ENCODE measurements around the gene AATK. TPM values are rescaled to one million over a fixed set of nuclear protein-coding genes. Genes with fewer than 3 reads are reported as not detected.

The AATK gene
- total and polyA plus RNA-seq, 10 donors, result 2.5 to 69.5 (median 20.1) TPM

DNA sequence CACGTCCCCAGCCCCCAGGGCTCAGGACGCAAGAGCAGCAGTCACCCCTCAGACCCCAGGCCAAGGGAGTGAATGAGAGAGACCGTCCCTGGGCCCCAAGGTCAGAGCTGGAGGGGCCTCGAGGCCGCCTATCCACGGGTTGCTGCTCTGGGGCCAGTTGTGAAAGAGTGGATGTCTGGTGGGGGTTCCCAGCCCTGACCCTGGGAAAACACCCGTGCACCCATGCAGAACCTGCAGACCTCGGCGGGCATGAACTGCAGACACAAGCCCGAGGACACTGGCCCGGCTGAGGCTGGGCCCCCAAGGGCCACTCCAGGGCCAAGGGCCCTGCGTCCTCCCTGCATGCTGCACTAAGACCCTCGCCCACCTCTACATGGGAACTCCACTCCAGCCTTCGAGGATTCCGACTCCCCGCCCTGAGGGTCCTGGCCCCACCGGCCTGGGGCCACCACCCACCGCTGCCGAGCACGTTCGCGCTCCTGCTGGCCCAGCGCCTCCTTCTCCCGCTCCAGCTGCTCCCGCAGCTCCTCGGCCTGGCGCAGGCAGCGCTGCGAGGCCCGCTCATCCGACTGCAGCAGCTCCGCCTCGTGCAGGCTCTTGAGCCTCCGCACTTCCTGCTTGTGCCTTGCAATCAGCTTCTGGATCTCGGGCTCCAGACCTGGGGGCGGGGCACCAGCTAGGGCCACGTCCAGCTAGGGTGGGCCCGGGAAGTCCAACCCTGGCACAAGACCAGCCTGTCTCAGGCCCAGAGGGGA, 27.6 kb upstream of the AATK start:
- H3K27ac ChIP-seq, result no peak overlapping the region
- WGBS, 5 donors, result 70 to 87% (median 81%) methylated on average over 31 to 38 of the region's 38 CpGs
- peaks cover 0 to 98% (median 19%) of the 10 kb centered on the region in 6 donors for H3K36me3 ChIP-seq
- no peaks in the 10 kb centered on the region for H3K9me3 ChIP-seq
- no peaks in the 10 kb centered on the region for H3K27me3 ChIP-seq (replicated peaks in 1 of 7)
- peaks cover 5 to 64% (median 46%) of the 10 kb centered on the region in 6 donors for H3K4me1 ChIP-seq
- intact Hi-C loops (cut with DNase I; ENCODE audit: low total_unique reads), result loop anchor here (10.0 kb wide), 1 partner anchor 49 kb away; no protein-coding TSS in a partner anchor
- no peak overlapping the region for H3K4me3 ChIP-seq
- TF ChIP-seq POLR2A (IDR thresholded peaks at IDR 0.05), result no peak
- TF ChIP-seq POLR2AphosphoS5 (IDR thresholded peaks at IDR 0.05), result peak in 2 of 3 donors; percentile 42 to 77
- DNase-seq, result no peak

DNA sequence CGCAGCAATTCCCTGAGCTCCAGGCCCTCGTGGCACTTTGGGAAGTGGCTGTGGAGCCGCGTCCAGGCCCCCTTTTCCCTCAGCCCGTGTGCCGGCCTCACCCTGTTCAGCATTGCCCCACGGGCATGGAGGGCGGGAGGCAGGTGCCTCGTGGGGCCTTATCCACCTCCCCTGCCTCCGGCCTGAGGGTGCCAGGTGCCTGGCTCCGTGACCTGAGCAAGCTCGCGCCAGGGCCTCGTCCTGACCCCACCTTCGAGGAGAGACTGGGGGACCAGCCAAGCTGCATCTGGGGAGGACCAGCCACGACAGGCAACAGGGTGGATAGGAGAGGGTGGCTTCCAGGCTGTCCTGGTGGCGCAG, 27.0 kb upstream of the AATK start:
- H3K36me3 ChIP-seq, result peaks cover 0 to 97% (median 19%) of the 10 kb centered on the region in 6 donors
- H3K9me3 ChIP-seq, result no peaks in the 10 kb centered on the region
- peaks cover 5 to 58% (median 41%) of the 10 kb centered on the region in 6 donors for H3K4me1 ChIP-seq
- WGBS, 5 donors, result 73 to 94% (median 83%) methylated on average over 6 to 17 of the region's 17 CpGs
- no peak overlapping the region for H3K4me3 ChIP-seq
- H3K27ac ChIP-seq, result no peak overlapping the region
- TF ChIP-seq POLR2AphosphoS5 (IDR thresholded peaks at IDR 0.05) (no peak), POLR2A (IDR thresholded peaks at IDR 0.05) (no peak)
- TF ChIP-seq, protein P1, sequence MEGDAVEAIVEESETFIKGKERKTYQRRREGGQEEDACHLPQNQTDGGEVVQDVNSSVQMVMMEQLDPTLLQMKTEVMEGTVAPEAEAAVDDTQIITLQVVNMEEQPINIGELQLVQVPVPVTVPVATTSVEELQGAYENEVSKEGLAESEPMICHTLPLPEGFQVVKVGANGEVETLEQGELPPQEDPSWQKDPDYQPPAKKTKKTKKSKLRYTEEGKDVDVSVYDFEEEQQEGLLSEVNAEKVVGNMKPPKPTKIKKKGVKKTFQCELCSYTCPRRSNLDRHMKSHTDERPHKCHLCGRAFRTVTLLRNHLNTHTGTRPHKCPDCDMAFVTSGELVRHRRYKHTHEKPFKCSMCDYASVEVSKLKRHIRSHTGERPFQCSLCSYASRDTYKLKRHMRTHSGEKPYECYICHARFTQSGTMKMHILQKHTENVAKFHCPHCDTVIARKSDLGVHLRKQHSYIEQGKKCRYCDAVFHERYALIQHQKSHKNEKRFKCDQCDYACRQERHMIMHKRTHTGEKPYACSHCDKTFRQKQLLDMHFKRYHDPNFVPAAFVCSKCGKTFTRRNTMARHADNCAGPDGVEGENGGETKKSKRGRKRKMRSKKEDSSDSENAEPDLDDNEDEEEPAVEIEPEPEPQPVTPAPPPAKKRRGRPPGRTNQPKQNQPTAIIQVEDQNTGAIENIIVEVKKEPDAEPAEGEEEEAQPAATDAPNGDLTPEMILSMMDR (IDR thresholded peaks at IDR 0.05 in 8 of 11, conservative IDR thresholded peaks at IDR 0.05 in 3 of 11), result no peak
- DNase-seq, result no peak
- intact Hi-C loops (cut with DNase I; ENCODE audit: low total_unique reads), result loop anchor here (10.0 kb wide), 1 partner anchor 48 kb away; no protein-coding TSS in a partner anchor
- H3K27me3 ChIP-seq (replicated peaks in 1 of 7), result no peaks in the 10 kb centered on the region

DNA sequence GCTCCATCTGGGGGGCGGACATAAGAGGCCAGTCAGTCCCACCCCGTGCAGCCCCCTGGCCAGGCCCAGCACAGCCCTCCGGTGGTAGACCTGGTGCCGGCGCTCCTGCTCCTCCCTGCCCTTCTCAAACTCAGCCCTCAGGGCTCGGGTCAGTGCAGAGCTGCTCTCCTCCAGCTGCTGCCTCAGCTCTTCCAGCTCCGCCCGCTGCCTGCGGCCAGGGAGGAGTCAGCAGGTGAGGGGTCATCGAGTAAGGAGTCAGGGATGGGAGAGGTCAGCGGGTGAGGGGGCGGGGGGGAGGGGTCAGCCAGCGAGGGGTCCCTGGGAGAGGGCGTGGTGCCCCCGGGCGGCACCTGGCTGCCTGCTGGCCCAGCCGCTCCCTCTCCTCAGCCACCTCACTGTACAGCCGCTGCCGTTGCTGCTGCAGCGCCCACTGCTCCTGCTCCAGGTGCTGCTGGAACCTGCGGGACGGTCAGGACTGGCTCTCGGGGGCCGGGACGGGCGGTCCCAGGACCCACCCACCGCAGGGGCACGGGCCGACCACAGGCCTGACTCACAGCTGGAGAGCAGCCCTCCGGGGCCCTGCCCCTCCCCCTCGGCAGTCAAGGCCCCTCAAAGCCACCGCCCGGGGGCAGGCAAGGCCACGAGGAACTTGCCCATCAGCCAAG, 26.5 kb upstream of the AATK start:
- no peak for DNase-seq

DNA sequence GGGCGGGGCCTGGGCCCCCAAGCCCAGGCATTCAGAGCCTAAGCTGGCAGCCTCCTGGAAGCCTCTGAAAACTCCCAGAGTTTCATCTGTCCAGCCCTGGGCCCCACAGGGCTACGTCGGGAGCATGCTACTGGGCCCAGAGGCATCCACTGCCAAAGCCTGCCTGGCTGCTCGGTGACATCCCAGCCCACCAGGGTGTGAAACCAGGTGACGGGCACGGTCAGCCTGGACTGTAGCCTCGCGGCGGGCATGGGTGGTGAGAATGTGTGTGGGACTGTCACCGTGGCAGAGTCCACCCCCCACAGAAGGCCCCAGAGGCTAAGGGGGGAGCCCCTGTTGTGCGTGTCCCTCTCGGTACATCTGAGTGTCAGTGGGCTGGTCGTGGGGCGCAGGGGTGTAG, 25.6 kb upstream of the AATK start:
- Histone ChIP-seq H3K36me3 (peaks cover 0 to 83% (median 19%) of the 10 kb centered on the region in 6 donors), H3K9me3 (no peaks in the 10 kb centered on the region), H3K27ac (no peak overlapping the region), H3K4me1 (peaks cover 5 to 44% (median 30%) of the 10 kb centered on the region in 6 donors), H3K27me3 (replicated peaks in 1 of 7) (no peaks in the 10 kb centered on the region), H3K4me3 (no peak overlapping the region)
- TF ChIP-seq, protein P1 (IDR thresholded peaks at IDR 0.05 in 8 of 11, conservative IDR thresholded peaks at IDR 0.05 in 3 of 11), result no peak
- TF ChIP-seq POLR2A (IDR thresholded peaks at IDR 0.05) (no peak), POLR2AphosphoS5 (IDR thresholded peaks at IDR 0.05) (no peak)
- DNase-seq, result no peak
- 85 to 99% (median 91%) methylated on average over 4 to 14 of the region's 14 CpGs for WGBS, 5 donors
- intact Hi-C loops (cut with DNase I; ENCODE audit: low total_unique reads), result loop anchor here (10.0 kb wide), 1 partner anchor 47 kb away; no protein-coding TSS in a partner anchor

More for the DNA sequence above, 26.5 kb upstream of the AATK start:
- Histone ChIP-seq H3K9me3 (no peaks in the 10 kb centered on the region), H3K4me3 (no peak overlapping the region), H3K27ac (no peak overlapping the region), H3K27me3 (replicated peaks in 1 of 7) (no peaks in the 10 kb centered on the region), H3K36me3 (peaks cover 0 to 92% (median 19%) of the 10 kb centered on the region in 6 donors), H3K4me1 (peaks cover 5 to 53% (median 36%) of the 10 kb centered on the region in 6 donors)
- TF ChIP-seq POLR2AphosphoS5 (IDR thresholded peaks at IDR 0.05), result peak in 2 of 3 donors; percentile 28 to 34
- TF ChIP-seq, protein P1 (IDR thresholded peaks at IDR 0.05 in 8 of 11, conservative IDR thresholded peaks at IDR 0.05 in 3 of 11), result no peak
- TF ChIP-seq POLR2A (IDR thresholded peaks at IDR 0.05), result no peak
- intact Hi-C loops (cut with DNase I; ENCODE audit: low total_unique reads), result loop anchor here (10.0 kb wide), 1 partner anchor 48 kb away; no protein-coding TSS in a partner anchor
- WGBS, 5 donors, result 83 to 89% (median 84%) methylated on average over 6 to 34 of the region's 34 CpGs
